ENCODE data around the gene RPS29. TPM values are rescaled to one million over a fixed set of nuclear protein-coding genes. Genes with fewer than 3 reads are reported as not detected.

The RPS29 gene
- total RNA-seq (2022) (948 and 1,051 TPM in 2 replicates), Bru-seq, nascent RNA (percentile 91 among the genes with signal in this experiment), BruChase-seq, experiment 1, labeled RNA remaining after a 6-hour chase (percentile 75 among the genes with signal in this experiment), BruChase-seq, experiment 2, labeled RNA remaining after a 2-hour chase (percentile 82 among the genes with signal in this experiment)
- long read RNA-seq, full-length matches to known transcripts = 1,088 of 1,095 reads
- long read RNA-seq, partial matches to known transcripts = 6 of 1,095 reads
- long read RNA-seq, other reads (novel, unspliced or antisense) = 1 of 1,095 reads

GRCh38 chr14:49585803-49586672 is at the start of gene RPS29:
TSS of gene RPS29 (minus strand) at chr14:49586380. CDS start at chr14:49586346, 34 bp downstream.
- peaks cover 26% of the 10 kb centered on the region for H3K4me1 Mint-ChIP-seq (ENCODE audit: low read depth, unreplicated experiment)
- no peak for TF ChIP-seq CTCF (IDR thresholded peaks at IDR 0.05; ENCODE audit: unreplicated experiment)
- H3K4me3 Mint-ChIP-seq (ENCODE audit: low read depth, unreplicated experiment) = peak within 1 kb of the TSS; percentile 91
- H3K27ac Mint-ChIP-seq (ENCODE audit: unreplicated experiment) = peak within 1 kb of the TSS; percentile 98
- H3K27me3 Mint-ChIP-seq (ENCODE audit: unreplicated experiment) = no peaks in the 10 kb centered on the region
- CTCF ChIA-PET = interaction anchor here (0.9 kb wide), 1 partner anchor 13 kb away, joined by 5 read pairs; the partner anchor contains the start of gene LRR1
- peaks cover 60% of the 10 kb centered on the region for H3K36me3 Mint-ChIP-seq (ENCODE audit: insufficient read depth, unreplicated experiment)
- no TSS peak for BruUV-seq (replicated peaks)
- intact Hi-C loops (cut with micrococcal nuclease; ENCODE audit: unreplicated experiment) = no loop called here
- peak; percentile 97 for DNase-seq
- H3K9me3 Mint-ChIP-seq (ENCODE audit: low read depth, unreplicated experiment) = no peaks in the 10 kb centered on the region

GRCh38 chr14:49634547-49635334 is 48.6 kb upstream of the RPS29 start, which contains the start of gene DNAAF2:
TSS of gene DNAAF2 (minus strand) at chr14:49635244. CDS start at chr14:49635149, 95 bp downstream.
- Mint-ChIP-seq H3K36me3 (ENCODE audit: insufficient read depth, unreplicated experiment) (peaks cover 74% of the 10 kb centered on the region), H3K4me3 (ENCODE audit: low read depth, unreplicated experiment) (peak within 1 kb of the TSS; percentile 97), H3K4me1 (ENCODE audit: low read depth, unreplicated experiment) (peaks cover 20% of the 10 kb centered on the region), H3K27ac (ENCODE audit: unreplicated experiment) (peak within 1 kb of the TSS; percentile 100), H3K9me3 (ENCODE audit: low read depth, unreplicated experiment) (no peaks in the 10 kb centered on the region), H3K27me3 (ENCODE audit: unreplicated experiment) (no peaks in the 10 kb centered on the region)
- TF ChIP-seq CTCF (IDR thresholded peaks at IDR 0.05; ENCODE audit: unreplicated experiment) = no peak
- intact Hi-C loops (cut with micrococcal nuclease; ENCODE audit: unreplicated experiment) = loop anchor here (5.0 kb wide), 1 partner anchor 133 kb away; the partner anchor contains the start of gene KLHDC2
- peak; percentile 63 for DNase-seq
- CTCF ChIA-PET = interaction anchor here (0.9 to 2.6 kb wide), 8 partner anchors 11 to 227 kb away, joined by 3 to 27 read pairs (median 6); partner anchors contain the start of genes KLHDC1, KLHDC2, MGAT2 and NEMF
- BruUV-seq (replicated peaks) = TSS peak; percentile 9

GRCh38 chr14:49633640-49634546 is 47.7 kb upstream of the RPS29 start:
- peak; percentile 67 for TF ChIP-seq CTCF (IDR thresholded peaks at IDR 0.05; ENCODE audit: unreplicated experiment)
- H3K9me3 Mint-ChIP-seq (ENCODE audit: low read depth, unreplicated experiment) = no peaks in the 10 kb centered on the region
- H3K27ac Mint-ChIP-seq (ENCODE audit: unreplicated experiment) = peak overlapping the region; percentile 85
- peaks cover 18% of the 10 kb centered on the region for H3K4me1 Mint-ChIP-seq (ENCODE audit: low read depth, unreplicated experiment)
- BruUV-seq (replicated peaks) = no TSS peak
- H3K27me3 Mint-ChIP-seq (ENCODE audit: unreplicated experiment) = no peaks in the 10 kb centered on the region
- CTCF ChIA-PET = interaction anchor here (0.7 to 2.6 kb wide), 9 partner anchors 10 to 228 kb away, joined by 3 to 27 read pairs (median 6); partner anchors contain the start of genes KLHDC1, KLHDC2, MGAT2 and NEMF
- H3K4me3 Mint-ChIP-seq (ENCODE audit: low read depth, unreplicated experiment) = peak overlapping the region; percentile 97
- H3K36me3 Mint-ChIP-seq (ENCODE audit: insufficient read depth, unreplicated experiment) = peaks cover 69% of the 10 kb centered on the region
- intact Hi-C loops (cut with micrococcal nuclease; ENCODE audit: unreplicated experiment) = loop anchor here (5.0 kb wide), 1 partner anchor 133 kb away; the partner anchor contains the start of gene KLHDC2
- DNase-seq = peak; percentile 95
